GM23338 (cell line): ENCODE measurements around the gene ZNF532.

ENCODE experiments used
- EZH2 ChIP-seq: fragments of 200-600 bp; sonication (generic); IDR thresholded peaks from one replicate; pipeline ENCODE4 v1.8.0; 2017; ENCODE audit warnings: antibody characterized with exemption, mild to moderate bottlenecking, low read depth; ENCODE audit not compliant: unreplicated experiment
- EZH2phosphoT487 ChIP-seq: fragments of 200-600 bp; sonication (generic); IDR thresholded peaks from one replicate; pipeline ENCODE4 v1.8.1; 2018; ENCODE audit warnings: antibody characterized with exemption; ENCODE audit not compliant: unreplicated experiment
- REST ChIP-seq: IDR thresholded peaks from one replicate; pipeline ENCODE4 v1.6.1; 2018; ENCODE audit warnings: antibody characterized with exemption; ENCODE audit not compliant: unreplicated experiment
- TF ChIP-seq, protein P1 (sequence below), 2 experiments: fragments of 200-600 bp in 1 of 2; sonication (generic) in 1 of 2; conservative IDR thresholded peaks; 2 replicates each; pipeline versions ENCODE4 v1.5.1 to v1.6.1; 2016 to 2017; ENCODE audit warnings: antibody characterized with exemption in 2 of 2, low read depth in 2 of 2, mild to moderate bottlenecking in 2 of 2, moderate library complexity in 1 of 2

GRCh38 chr18:58828399-58829121, 36.1 kb upstream of the ZNF532 start:
- TF ChIP-seq, protein P1, sequence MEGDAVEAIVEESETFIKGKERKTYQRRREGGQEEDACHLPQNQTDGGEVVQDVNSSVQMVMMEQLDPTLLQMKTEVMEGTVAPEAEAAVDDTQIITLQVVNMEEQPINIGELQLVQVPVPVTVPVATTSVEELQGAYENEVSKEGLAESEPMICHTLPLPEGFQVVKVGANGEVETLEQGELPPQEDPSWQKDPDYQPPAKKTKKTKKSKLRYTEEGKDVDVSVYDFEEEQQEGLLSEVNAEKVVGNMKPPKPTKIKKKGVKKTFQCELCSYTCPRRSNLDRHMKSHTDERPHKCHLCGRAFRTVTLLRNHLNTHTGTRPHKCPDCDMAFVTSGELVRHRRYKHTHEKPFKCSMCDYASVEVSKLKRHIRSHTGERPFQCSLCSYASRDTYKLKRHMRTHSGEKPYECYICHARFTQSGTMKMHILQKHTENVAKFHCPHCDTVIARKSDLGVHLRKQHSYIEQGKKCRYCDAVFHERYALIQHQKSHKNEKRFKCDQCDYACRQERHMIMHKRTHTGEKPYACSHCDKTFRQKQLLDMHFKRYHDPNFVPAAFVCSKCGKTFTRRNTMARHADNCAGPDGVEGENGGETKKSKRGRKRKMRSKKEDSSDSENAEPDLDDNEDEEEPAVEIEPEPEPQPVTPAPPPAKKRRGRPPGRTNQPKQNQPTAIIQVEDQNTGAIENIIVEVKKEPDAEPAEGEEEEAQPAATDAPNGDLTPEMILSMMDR (conservative IDR thresholded peaks at IDR 0.05; ENCODE audit: low read depth in 2 of 2) = no peak
- TF ChIP-seq EZH2phosphoT487 = no peak
- TF ChIP-seq REST = no peak
- TF ChIP-seq EZH2 = no peak
